Left lung (tissue), 10 donors: ENCODE data around the gene SSNA1. TPM values are rescaled to one million over a fixed set of nuclear protein-coding genes. Genes with fewer than 3 reads are reported as not detected.

Source experiments
- ATAC-seq: fragments of 200-7000 bp; cut with Tn5 transposase; one replicate; pipeline ENCODE4 v1.9.1; 2020; ENCODE audit warnings: moderate library complexity
- DNase-seq, 4 donors: peaks; one replicate each; pipeline ENCODE4 v3.0.0-alpha.2; 2013 to 2020
- H3K27ac ChIP-seq, 2 donors: fragments of 200-600 bp; sonication (generic) in 1 of 2; one replicate each; pipeline versions ENCODE4 v1.5.0 to v1.8.0; 2020 to 2021
- H3K27me3 ChIP-seq, 2 donors: fragments of 200-600 bp; sonication (generic) in 1 of 2; one replicate each; pipeline versions ENCODE4 v1.5.0 to v1.8.0; 2020 to 2021
- H3K36me3 ChIP-seq, 2 donors: fragments of 200-600 bp; sonication (generic) in 1 of 2; one replicate each; pipeline versions ENCODE4 v1.5.0 to v1.8.0; 2020 to 2021
- H3K4me1 ChIP-seq, 2 donors: fragments of 200-600 bp; one replicate each; pipeline ENCODE4 v1.8.0; 2021
- H3K4me3 ChIP-seq, 2 donors: fragments of 200-600 bp; sonication (generic) in 1 of 2; one replicate each; pipeline versions ENCODE4 v1.5.0 to v1.8.0; 2020 to 2021; ENCODE audit warnings: mild to moderate bottlenecking in 1 of 2
- H3K9me3 ChIP-seq, 2 donors: fragments of 200-600 bp; sonication (generic) in 1 of 2; one replicate each; pipeline versions ENCODE4 v1.5.0 to v1.8.0; 2020 to 2021
- intact Hi-C, 2 donors: fragments of 100-400 bp; cut with DNase I; formaldehyde crosslinking; loops; one replicate each; pipeline versions ENCODE4 v1.11.2 to v1.14.2; 2022
- polyA plus RNA-seq, 6 donors: library from polyadenylated mRNA; unstranded; fragments of 120-200 nt; gene quantifications; one replicate each; pipeline ENCODE4 v1.2.1, GENCODE V29; 2013; ENCODE audit not compliant: insufficient read length in 6 of 6
- total RNA-seq, 2 donors: library from RNA; stranded (reverse); fragmentation: NEBNext Ultra II Directional; extraction: Animal tissue kit (Norgen Biotek cat#: 25700); gene quantifications; one replicate each; pipeline ENCODE4 v1.2.1, GENCODE V29; 2021
- TF ChIP-seq, protein P1 (sequence below), 2 donors: fragments of 200-600 bp; sonication (generic) in 1 of 2; IDR thresholded peaks; one replicate each; pipeline versions ENCODE4 v1.5.0 to v1.8.0; 2021; ENCODE audit warnings: antibody characterized with exemption in 2 of 2
- donor health status: DM: no; HTN: yes; CAD: no.
- donor health status: DM: no; HTN: no; CAD: no.

Gene SSNA1
- total and polyA plus RNA-seq, 8 donors = 38.7 to 68.0 (median 53.3) TPM

DNA sequence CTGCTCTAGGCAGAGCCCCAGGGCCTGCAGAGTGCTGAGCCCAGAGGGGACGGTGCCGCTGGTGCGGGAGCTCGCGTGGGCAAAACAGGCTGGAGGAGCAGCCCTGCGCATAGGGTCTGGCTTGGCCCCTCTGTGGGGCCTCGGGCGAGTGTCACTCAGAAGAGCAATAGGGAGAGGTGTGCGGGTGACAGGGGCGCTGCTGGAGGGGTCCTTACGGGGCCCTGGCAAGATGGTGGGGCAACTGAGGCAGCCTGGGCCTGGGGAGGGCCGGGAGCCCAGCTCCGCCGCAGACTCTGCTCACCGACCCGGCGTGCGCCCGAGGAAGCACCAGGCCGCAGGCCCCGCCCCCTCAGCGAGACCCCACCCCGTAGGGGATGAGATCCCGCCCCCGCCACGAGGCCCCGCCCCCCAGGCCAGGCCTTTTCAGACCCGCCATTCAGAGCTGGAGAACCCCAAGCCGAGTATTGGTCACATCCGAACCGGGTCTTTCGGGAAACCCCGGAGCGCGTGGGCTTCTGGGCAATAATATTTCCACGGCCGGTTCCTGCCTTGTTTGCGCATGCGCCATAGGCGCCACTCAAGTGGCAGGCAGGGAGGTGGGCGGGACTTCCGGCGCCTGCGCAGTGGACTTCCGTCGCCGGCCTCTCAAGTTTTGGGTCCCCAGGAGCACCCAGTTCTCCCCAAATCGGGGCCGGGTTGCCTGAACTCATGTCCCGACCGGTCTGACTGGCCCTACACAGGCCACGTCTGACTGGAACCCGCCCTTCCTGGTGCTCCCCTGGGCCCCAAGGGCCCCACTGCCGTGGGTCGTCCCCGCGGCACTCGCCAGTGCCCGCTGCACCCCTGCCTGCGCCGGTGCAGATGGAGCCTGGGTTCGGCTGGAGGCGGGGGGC lies 34.8 kb downstream of the SSNA1 start:
- intact Hi-C loops = no loop called here
- H3K36me3 ChIP-seq = no peaks in the 10 kb centered on the region

DNA sequence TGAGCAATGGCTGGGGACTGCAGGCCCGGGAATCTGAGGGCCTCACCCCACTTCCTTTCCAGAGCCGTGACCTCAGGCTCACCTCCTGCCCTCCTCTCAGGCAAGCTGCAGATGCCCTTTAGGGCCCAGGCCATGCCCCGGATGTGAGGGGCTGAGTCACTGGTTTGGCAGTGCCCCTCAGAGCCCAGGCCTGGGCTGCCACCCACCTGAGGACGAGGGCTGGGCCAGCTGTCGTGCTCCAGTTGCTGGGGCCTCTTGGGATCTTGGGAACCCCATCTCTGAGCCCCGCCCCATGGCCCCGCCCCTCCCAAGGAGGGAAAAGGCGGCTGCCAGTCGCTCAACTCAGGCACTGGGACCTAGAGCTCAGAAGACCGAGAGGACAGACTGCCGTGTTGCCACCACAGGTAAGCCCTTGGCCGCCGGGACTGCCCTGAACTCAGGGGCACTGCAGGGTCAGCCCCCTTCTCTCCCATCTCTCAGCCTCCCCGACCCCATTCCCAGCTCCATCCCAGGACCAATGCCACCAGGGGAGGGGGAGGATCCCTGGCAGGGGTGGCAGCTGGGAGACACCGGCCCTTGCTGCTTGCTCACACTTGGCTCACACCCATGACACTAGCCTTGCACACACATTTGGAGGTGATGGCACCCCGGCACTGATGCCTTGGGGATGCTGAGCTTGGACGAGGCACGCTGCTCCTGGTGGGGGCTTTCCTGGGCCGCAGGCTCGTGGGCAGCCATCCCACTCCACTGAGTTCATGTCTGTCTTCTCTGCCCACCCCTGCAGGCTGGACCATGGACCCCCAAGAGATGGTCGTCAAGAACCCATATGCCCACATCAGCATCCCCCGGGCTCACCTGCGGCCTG lies 36.6 kb downstream of the SSNA1 start, which contains the start of gene CYSRT1:
Gene CYSRT1, plus strand, starts transcription at position 345 of the 865 bp plus-strand sequence. Its CDS starts 448 bp downstream, at position 793.
- TF ChIP-seq, protein P1, sequence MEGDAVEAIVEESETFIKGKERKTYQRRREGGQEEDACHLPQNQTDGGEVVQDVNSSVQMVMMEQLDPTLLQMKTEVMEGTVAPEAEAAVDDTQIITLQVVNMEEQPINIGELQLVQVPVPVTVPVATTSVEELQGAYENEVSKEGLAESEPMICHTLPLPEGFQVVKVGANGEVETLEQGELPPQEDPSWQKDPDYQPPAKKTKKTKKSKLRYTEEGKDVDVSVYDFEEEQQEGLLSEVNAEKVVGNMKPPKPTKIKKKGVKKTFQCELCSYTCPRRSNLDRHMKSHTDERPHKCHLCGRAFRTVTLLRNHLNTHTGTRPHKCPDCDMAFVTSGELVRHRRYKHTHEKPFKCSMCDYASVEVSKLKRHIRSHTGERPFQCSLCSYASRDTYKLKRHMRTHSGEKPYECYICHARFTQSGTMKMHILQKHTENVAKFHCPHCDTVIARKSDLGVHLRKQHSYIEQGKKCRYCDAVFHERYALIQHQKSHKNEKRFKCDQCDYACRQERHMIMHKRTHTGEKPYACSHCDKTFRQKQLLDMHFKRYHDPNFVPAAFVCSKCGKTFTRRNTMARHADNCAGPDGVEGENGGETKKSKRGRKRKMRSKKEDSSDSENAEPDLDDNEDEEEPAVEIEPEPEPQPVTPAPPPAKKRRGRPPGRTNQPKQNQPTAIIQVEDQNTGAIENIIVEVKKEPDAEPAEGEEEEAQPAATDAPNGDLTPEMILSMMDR (IDR thresholded peaks at IDR 0.05) = no peak
- no peak for ATAC-seq
- H3K4me3 ChIP-seq = peak within 1 kb of the TSS; percentile 47 to 70
- no peaks in the 10 kb centered on the region for H3K36me3 ChIP-seq
- H3K27ac ChIP-seq = peak within 1 kb of the TSS; percentile 86 to 90
- DNase-seq = peak in 1 of 4 donors; percentile 86
- no peaks in the 10 kb centered on the region for H3K9me3 ChIP-seq
- H3K4me1 ChIP-seq = peaks cover 12 to 47% of the 10 kb centered on the region in 2 donors
- H3K27me3 ChIP-seq = peaks cover 0 to 52% of the 10 kb centered on the region in 2 donors
- intact Hi-C loops = no loop called here

More for the DNA sequence above, 34.8 kb downstream of the SSNA1 start:
- TF ChIP-seq, protein P1 (IDR thresholded peaks at IDR 0.05) = no peak
- Histone ChIP-seq H3K27ac (peak overlapping the region; percentile 86 to 90), H3K27me3 (peaks cover 0 to 35% of the 10 kb centered on the region in 2 donors), H3K4me1 (peaks cover 12 to 56% of the 10 kb centered on the region in 2 donors), H3K9me3 (no peaks in the 10 kb centered on the region), H3K4me3 (peak overlapping the region; percentile 47 to 70)
- ATAC-seq (peak; percentile 86), DNase-seq (peak; percentile 90 to 98 (median 97))

DNA sequence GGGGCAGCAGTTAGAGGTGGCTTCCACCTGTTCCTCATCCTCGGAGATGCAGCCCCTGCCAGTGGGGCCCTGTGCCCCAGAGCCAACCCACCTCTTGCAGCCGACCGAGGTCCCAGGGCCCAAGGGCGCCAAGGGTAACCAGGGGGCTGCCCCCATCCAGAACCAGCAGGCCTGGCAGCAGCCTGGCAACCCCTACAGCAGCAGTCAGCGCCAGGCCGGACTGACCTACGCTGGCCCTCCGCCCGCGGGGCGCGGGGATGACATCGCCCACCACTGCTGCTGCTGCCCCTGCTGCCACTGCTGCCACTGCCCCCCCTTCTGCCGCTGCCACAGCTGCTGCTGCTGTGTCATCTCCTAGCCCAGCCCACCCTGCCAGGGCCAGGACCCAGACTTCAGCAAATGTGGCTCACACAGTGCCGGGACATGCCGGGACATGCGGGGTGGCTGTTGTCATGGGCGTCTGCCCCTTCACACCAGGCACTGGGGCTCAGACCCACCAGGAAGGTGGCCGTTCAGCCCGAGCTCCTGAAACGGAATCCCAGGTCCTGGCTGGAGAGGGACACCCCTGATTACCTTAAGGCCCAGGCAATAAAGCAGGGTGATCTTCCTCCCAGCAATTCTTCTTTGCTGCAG lies 37.3 kb downstream of the SSNA1 start:
- DNase-seq = no peak
- Histone ChIP-seq H3K4me1 (peaks cover 12 to 47% of the 10 kb centered on the region in 2 donors), H3K27me3 (peaks cover 0 to 59% of the 10 kb centered on the region in 2 donors), H3K27ac (no peak overlapping the region), H3K36me3 (no peaks in the 10 kb centered on the region), H3K4me3 (no peak overlapping the region), H3K9me3 (no peaks in the 10 kb centered on the region)
- no peak for ATAC-seq
- intact Hi-C loops = no loop called here
- TF ChIP-seq, protein P1 (IDR thresholded peaks at IDR 0.05) = no peak

DNA sequence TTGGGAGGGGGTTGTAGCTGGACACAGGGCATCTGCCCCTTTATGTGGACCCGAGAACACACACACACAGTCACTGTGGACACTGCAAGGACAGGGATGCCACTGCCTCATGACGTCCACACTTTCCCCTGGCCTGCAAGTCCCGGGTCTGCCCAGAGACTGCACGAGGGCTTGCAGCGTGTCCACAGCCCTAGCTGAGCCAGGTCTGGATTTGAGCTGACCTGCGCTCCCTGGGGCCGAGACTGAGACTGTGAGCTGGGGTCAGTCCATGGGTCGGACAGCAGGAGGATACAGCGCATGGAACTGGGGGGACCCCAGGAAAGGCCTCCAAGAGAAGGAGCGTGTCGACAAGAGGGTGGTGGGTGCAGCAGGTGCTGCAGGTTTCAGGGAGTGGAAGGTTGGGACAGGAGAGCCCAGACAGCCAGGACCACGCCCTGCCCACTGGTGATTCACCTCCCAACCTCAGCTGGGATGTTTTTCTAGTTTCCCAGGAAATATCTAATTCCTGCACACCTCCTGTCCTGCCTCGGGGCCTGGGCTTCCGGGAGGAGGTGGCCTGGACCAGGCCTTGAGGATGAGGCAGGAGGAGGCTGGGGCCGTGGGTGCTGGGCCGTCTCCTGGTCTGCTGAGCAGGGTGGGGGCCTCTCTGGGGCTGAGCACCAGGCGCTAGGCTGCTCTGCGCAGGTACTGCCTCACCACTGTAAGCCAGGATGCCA lies 38.0 kb downstream of the SSNA1 start:
- H3K27ac ChIP-seq = peak overlapping the region; percentile 45 to 65
- ATAC-seq = no peak
- H3K36me3 ChIP-seq = no peaks in the 10 kb centered on the region
- H3K27me3 ChIP-seq = peaks cover 0 to 59% of the 10 kb centered on the region in 2 donors
- intact Hi-C loops = no loop called here
- DNase-seq = no peak
- TF ChIP-seq, protein P1 (IDR thresholded peaks at IDR 0.05) = no peak
- no peaks in the 10 kb centered on the region for H3K9me3 ChIP-seq
- H3K4me3 ChIP-seq = no peak overlapping the region
- H3K4me1 ChIP-seq = peaks cover 12 to 45% of the 10 kb centered on the region in 2 donors
